Stimulated activated naive CD4-positive, alpha-beta T cell treated with Interleukin-2 at 50 U/mL for 16 hours (primary cell): ENCODE data around the gene RAX2.
"Not testable (repeated sequence)": the region's sequence is repeated elsewhere in the genome, so short reads cannot be mapped to it uniquely, and the experiment has no call there.

Experiments used
- DNase-seq: peaks from one replicate; lab custom pipeline; 2025; lab: John Stamatoyannopoulos, UW

The RAX2 gene

DNA sequence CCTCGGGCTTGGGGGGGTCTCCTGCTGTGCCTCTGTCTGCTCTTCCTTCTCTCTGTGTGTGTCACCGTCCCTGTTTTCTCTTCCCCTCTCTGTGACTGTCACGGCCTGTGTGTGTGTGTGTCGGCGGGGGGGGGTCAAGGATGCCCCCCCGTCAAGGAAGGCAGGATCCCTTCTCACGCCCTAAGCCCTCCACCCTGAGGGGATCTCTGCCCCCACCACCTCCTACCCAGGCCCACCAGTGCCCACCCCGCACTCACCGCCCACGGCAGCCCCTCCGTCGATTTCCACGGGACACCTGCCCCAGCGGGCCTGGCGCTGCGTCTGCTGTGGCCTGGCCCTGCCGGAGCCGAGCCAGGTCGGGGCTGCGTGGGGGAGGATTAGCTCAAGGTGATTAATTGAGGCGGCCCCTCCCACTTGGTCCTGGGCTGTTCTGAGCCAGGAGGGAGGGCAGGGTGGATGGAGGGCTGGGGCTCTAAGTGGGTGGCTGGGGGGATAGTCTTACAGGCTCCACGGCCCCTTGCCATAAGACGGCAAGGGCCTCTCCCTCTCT is at the start of gene RAX2:
Gene RAX2 (minus strand): TSS at position 323 of the 550 bp plus-strand sequence. CDS start 486 bp downstream, outside the sequence.
- no peak for DNase-seq

DNA sequence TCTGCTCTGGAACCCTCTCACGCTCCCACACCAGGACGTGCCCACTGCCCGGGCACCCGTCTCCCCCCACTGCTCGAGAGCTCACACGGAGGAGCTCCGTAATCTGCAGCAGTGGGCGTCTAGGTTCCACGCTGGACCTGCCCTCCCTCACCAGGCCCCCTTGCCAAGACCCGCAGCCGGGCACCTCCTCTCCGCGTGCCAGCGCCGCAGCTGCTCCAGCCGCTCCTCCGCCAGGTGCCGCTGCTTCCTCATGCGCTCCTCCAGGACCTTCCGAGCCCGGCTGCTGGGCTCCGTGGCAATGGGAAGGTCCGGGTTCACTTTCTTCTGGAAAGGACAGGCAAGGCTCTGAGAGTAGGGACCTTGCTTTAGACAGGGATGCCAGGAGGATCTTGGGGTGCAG is 49.1 kb upstream of the RAX2 start:
- no peak for DNase-seq

DNA sequence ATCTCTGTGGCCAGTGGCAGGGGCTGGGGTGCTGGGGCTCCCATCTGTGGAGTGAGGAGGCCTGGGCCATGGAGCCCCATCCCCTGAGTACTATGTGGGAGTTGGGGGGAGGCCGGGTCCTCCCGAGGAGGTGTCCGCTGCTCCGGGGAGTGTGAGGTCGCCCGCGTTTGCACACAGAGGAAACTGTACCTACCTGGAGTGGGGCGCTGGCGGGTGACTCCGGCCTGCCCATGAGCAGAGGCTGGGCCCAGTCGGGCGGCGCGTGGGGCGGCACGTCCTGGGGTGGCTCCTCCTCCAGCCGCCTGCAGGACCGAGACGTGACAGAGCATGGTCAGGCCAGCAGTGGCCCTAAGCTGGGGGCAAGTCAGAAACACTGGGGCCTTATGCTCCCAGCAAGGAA is 48.0 kb upstream of the RAX2 start:
- DNase-seq, result no peak

DNA sequence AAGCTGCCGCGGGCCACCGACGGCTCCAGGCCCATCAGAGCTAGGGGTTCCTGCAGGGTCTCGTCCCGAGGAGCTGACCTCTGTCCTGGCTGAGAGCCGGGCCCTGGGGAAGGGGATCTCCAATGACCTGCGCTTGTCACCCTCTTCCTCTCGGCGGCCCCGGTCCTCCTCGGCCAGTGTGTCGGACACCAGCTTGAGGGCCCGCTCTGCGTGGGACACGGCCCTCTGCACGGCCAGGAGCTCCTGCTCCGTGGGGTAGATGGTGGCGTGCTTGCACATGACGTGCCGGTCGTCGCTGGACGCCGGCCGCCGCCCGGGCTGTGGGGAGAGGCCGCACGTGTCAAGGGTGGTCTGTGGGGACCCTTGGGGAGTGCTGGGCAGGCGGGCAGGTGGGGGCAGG is 46.9 kb upstream of the RAX2 start:
- DNase-seq, result no peak

DNA sequence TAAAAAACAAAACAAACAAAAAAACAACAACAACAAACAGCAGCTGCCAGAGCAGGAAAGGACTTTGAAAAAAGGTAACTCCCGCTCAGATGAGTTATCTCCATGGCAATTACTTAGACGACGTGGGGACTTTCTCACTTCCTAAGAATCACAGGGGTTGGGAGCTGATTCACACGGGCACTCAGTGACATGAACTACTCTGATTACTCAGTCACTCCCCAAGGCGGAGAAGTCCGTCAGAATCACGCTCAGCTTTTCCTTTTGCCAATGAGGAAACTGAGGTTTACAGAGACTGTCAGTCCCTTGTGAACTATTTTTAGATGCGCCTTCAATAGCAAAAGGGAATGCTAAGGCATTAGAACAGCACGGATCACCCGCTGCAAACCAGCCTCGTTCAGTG is 46.4 kb upstream of the RAX2 start:
- peak; percentile 36 for DNase-seq

DNA sequence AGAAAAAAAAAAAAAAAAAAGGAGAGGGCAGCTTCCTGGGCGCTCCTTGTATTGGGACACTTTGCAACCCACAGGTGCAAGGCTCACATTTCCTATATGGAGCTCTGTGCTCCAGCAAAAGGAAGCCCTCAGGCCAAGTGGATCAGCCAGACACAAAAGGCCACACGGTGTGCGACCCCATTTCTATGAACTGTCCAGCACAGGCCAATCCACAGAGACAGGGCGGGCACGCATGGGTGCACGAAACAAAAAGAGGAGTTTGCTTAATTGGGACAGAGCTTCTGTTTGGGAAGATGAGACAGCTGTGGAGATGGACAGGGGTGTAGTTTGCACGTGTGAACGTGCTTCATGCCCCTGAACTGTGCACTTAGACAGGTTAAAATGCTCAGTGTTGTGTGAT is 45.7 kb upstream of the RAX2 start:
- no peak for DNase-seq

DNA sequence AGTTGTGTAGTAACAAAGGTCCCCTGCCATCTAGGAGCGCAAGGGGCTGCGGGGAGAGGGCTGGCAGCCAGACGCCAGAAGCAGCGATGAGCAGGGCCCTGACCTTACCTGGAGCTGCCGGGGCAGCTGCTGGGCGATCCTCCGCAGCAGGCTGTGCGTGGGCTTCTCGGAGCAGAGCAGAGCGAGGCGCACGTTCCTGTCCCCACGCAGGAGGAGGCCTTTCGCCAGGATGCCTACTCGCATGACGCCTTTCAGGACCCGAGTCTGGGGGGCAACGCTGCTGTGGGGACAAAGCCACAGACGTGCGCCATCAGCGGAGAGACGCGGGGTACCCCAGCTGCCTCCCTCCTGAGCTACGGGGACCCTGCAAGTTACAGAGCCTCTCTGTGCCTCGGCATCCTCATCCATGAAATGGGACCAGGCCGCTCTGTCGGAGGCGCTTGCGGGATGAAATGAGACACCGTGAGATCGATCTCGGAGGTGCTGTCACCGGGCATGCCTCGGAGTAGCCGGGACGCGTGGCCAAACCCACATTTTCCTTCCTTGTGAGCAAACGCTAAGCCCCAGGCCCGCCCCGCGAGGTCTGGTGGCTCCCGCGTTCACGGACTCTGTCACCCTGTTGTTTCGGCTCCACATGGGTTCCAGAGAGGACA is 44.7 kb upstream of the RAX2 start:
- no peak for DNase-seq

DNA sequence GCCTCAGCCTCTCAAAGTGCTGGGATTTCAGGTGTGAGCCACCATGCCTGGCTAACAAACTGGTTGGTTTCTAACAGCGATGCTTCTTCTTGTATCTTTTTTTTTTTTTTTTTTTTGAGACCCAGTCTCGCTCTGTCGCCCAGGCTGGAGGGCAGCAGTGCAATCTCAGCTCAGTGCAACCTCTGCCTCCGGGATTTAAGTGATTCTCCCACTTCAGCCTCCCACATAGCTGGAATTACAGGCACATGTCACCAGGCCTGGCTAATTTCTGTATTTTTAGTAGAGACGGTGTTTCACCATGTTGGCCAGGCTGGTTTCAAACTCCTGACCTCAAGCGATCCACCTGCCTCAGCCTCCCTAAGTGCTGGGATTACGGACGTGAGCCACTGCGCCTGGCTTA is 44.1 kb upstream of the RAX2 start:
- not testable (repeated sequence) for DNase-seq

DNA sequence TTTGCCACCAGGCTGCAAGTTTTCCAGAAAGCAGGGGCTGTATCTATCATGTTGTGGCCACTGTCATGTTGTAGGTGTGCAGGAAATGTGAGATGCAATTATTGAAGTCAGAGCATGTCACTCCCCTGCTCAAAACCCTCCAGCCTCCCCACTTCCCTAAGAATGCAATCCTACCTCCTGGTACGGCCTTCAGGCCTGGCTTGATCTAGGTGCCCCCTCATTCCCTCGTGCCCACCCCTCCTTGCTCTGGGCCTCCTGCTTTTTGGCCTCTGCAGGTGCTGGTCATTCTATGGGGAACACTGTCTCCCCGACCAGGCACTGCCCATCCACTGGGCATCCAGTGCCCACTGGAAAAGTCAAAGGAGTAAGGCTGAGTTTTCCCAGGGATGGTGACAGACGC is 42.6 kb upstream of the RAX2 start:
- DNase-seq, result no peak

DNA sequence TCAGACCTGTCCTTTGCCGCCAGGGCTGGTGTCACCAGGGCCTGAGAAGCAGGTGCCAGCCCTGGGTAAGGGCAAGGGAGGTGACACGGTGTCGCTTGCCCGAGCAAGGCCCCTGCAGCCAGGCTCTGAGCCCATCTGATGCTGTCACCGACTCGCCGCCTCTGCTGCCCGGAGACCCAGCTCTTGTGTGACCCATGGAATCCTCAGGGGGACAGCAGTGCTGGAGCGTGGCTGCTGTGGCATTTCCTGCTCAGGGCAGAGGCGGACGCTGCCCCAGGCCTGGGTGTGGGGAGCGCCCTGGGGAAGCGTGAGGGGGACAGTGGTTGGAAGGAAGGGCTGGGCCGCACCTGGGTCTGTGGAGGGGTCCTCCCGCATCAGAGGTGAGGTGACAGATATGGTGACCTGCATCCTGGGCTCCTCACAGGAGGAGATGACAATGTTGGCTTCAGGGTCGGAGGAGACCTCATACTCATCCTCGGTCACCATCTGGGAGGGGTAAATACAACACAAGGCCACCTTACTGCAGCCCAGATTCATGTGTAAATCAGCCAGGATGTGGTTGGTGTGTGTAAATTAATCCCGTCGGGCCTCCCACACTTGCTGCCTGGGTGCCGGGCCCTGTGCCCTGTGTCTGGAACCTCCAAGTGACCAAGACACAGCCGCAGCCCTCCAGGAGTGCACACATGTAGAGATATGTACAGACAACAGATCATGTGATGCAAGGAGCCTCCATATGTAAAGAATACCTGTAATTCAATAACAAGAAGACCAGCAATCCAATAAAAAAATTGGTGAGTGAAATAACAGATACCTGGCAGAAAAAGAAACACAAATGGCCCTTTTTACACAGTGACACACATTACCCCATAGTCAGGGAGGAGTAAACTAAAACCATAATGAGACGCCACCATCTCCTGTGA is 41.7 kb upstream of the RAX2 start:
- DNase-seq, result no peak

DNA sequence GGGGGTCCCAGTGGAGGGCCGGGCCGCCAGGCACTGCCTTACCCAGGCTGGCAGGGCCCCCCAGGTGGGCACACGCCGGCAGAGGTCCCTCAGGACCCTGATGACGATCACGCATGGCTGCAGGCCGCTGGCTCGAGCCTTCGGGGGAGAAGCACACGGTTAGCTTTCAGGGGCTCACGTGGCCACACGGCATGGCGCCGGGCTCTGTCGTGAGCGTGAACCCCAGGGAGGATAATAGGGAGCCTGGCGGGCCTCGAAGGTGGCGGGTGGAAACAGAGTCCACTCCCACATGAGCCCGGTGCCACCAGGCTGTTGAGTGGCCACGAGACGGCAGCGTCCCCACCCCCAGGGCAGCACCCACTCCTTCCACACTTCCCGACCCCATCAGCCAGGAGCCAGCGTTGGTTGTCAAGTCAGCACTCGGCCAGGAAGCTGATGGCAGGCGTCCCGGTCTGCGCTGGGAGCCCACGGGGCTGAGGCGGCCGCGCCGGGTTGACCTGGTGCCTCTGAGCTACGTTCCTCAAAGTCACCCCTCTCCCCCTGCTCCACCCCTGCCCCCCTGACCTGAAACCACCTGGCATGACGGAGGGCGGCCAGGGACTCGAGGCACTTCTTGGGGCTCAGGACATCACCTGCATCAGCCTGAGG is 38.8 kb upstream of the RAX2 start:
- no peak for DNase-seq

DNA sequence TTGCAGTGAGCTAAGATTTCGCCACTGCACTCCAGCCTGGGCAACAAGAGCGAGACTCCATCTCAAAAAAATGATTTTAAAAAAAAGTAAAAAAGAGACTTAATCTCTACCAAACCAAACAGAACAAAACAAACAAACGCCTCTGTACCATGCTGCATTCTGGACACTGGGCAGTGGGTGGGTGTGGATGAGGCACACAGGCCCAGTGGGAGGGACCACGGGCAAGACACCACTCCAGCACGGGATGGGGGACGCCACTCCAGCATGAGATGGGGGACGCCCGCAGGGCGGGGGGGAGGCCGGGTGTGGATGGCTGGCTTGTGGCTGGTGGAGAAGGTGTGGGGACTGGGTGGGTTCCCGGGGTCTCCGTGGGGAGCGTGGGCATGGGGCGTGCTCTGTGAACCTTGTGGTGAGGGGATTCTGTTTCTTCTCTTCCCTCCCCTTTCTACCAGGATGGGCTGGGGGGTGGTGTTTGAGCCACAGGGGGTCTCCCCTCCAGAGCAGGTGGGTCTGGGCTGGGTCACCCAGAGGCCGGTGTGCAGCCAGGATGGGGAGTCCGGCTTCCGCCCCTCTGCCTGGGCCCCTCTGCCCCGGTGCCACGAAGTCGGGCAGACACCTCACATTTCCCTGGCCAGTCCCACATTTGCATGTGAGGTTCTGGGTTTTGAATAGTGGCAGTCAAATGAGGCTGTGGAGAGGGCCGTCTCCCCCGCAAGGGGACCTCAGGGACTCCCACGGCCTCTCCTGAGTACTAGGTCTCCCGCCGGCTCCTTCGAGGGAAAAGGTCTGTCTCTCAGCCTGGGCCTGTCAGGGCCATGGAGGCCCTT is 38.1 kb upstream of the RAX2 start:
- no peak for DNase-seq

DNA sequence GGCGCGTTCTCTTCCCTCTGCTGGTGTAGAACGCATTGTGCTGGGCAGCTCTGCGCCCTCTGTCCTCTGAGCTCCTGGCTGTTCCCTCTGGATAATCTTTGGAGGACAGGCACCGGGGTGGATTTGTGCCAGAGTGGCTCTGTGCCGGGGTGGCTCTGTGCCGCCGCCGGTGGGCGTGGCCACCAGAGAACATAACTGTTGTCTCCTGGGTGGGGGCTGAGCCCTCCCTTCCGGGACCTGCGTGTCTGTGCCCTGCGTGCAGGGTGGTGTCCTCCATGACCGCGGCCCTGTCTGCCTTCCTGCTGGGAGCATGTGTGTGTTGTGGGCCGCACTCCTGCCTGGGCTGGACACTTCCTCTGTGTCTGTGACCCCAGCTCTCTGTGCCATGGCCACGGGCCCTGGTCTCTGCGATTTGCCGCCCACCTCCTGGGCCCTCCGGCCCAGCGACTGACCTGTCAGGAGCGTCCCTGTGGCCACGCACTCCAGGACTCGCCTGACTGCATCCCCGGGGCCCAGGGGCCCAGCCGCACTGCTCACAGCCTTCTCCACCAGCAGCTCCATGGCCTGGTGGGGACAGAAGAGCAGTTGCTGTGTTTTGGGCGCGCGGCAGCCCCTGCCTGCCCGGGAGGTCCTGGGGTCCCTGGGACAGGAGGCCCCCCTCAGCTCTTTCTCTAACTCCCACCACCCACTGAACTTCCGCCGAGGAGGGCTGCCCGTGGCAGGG is 36.6 kb upstream of the RAX2 start:
- DNase-seq, result no peak

DNA sequence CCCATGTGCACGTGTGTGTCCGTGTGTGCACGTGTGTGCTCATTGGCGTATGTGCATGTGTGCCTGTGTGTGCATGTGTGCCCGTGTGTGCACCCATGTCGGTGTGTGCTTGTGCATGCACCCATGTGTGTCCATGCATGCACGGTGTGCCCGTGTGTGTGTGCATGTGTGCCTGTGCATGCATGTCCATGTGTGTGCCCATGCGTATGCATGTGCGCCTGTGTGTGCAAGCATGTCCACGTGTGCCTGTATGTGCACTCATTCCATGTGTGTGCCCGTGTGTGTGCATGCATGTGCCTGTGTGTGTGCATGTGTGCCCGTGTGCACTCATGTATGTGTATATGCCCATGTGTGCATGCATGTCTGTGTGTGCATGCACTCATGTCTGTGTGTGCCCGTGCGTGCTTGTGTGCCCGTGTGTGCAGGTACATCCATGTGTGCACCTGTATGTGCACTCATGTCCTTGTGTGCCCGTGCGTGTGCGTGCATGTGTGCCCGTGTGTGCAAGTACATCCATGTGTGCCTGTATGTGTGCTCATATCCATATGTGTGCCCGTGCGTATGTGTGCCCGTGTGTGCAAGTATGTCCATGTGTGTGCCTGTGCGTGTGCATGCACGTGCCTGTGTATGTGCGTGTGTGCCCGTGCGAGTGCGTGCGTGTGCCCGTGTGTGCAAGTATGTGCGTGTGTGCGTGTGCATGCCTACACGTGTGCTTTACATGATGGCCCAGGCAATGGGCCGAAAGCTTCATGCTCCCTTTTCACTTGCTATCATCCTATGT is 35.7 kb upstream of the RAX2 start:
- no peak for DNase-seq

DNA sequence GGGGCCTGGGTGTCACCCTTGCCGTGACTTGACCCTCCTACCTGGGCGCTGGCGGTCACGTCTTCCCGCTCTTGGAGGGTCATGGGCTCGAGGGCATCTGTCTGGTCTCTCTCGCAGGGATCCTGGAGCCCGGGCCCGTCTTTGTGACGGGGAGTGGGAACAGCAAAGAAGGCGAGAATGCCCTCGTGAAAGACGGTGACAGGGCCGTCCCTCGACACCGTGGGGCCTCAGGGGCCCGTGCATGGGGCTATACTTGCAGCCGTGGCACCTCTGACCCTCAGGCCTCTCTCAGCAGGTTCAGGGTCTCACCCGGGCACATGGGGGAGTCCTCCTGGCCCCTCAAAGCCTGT is 35.1 kb upstream of the RAX2 start:
- no peak for DNase-seq

DNA sequence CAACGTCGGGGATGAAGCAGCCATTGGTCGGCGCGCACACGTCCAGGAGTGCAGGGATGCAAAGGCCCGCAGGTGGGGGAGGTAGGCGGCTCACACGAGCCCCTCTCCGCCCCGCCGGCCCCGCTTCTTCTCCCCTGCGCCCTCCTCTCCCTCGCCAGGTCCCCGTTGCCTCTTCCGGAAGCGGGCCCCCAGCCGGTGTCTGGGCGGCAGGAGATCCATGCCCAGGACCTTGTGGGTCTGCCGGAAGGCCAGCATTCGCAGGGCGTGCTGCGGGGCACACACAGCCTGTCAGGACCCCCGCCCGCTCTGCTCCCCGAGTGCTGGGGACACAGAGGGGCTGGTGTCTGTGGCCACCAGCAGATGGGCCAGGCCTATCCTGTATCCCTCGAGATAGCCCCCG is 33.8 kb upstream of the RAX2 start:
- no peak for DNase-seq

DNA sequence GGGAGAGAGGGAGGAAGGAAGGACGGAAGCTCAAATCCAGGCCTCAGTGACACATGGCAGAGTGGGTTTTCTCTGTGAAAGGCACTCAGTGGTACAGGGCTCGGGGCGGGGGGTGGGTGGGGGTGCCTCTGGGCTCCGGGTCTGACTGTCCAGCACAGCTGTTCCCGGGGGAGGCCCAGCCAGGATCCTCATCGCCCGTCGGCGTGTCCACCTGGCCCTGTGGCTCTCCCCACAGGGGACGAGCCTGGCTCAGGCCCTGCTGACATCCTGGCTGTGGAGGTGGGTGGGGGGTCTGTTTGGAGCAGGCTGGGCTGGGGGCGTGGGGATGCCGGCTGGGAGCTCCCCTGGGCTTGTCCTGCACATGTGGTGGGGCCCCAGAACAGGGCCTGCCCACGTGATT is 32.4 kb upstream of the RAX2 start:
- DNase-seq, result no peak

DNA sequence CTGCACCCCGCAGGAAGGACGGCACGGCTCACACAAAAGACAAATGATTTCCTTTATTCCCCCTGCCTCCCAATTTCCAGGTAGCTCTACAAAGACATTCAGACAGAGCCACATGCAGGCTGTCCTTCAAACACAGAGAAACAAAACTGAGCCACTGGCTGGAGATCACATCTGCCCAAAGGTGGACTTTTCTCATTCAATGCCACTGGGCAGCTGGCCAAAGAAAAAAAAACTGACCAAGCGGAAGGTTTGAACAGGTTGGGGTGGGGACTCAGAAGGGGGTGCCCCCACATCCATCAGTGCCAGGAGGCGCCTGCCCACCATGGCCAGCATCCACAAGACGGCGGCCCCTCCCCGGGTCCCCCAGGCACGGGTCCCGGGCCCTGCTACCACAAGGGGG is 32.0 kb upstream of the RAX2 start:
- no peak for DNase-seq

DNA sequence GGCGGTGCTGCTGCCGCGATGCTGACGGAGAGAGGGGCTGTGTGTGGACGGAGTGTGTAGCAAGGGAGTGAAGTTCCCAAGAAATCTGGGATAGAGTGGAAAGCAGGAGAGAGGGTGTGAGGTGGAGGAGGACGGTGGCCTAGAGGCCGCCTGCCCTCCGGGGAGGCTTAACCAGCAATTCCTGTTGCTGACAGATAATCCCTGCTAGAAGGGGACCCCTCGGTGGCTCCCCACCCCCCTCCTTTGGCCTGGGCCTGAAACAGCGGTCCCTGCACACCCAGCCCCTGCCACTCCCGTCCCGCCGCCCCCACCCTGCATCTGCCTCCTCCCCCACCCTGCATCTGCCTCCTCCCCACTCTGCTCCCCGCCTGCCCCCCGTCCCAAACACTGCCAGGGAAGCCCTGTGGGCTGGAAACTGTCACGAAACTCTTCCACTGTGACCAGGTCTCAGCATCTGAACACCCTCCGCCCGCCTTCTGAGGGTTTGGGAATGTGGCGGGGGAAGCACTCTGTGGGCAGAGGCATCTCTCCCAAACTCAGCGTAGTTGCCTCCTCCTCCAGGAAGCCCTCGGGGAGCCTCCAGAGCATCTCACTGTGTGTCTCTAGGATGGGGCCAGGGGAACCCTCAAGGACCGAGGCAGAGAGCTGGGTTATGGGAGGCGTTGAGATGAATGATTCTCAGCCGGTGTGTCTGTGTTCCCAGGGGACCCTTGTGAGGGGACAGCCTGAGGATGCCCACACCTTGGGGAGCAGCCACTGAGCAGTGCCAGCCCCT is 31.3 kb upstream of the RAX2 start:
- no peak for DNase-seq
